AG09319 (cell line): ENCODE measurements around the gene COQ10B.

ENCODE experiments used
- DNase-seq: peaks from one replicate; pipeline ENCODE4 v3.0.0-alpha.2; 2010; ENCODE audit warnings: low read depth; ENCODE audit errors: extremely low read depth
- CTCF ChIP-seq: IDR thresholded peaks from 2 replicates; pipeline ENCODE4 v1.5.1; 2011; ENCODE audit warnings: low read depth, mild to moderate bottlenecking, inconsistent platforms, low read length, moderate library complexity

Gene COQ10B

GRCh38 chr2:197453914-197454398, 604 bp downstream of the COQ10B start:
- no peak for TF ChIP-seq CTCF
- DNase-seq = peak; percentile 76

- no peak for DNase-seq
- TF ChIP-seq CTCF = no peak
These were observed 1.6 kb downstream of the COQ10B start for GRCh38 chr2:197454923-197455322.

GRCh38 chr2:197455428-197455827, 2.1 kb downstream of the COQ10B start:
- no peak for TF ChIP-seq CTCF
- no peak for DNase-seq

- no peak for DNase-seq
- no peak for TF ChIP-seq CTCF
These were observed 7.3 kb downstream of the COQ10B start for GRCh38 chr2:197460649-197461048.

GRCh38 chr2:197461057-197461456, 7.7 kb downstream of the COQ10B start:
- no peak for TF ChIP-seq CTCF
- DNase-seq = no peak

GRCh38 chr2:197464175-197464574, 10.8 kb downstream of the COQ10B start:
- TF ChIP-seq CTCF = no peak
- no peak for DNase-seq

- TF ChIP-seq CTCF = no peak
- DNase-seq = no peak
These were observed 18.8 kb downstream of the COQ10B start for GRCh38 chr2:197472166-197472565.

GRCh38 chr2:197477797-197478196, 24.4 kb downstream of the COQ10B start:
- no peak for TF ChIP-seq CTCF
- DNase-seq = no peak
